LNCAP (cell line): Measurements from ENCODE around the gene ANKRD10.

Experiments used
- CTCF ChIP-seq: fragments of 450-650 bp; IDR thresholded peaks from 2 replicates; pipeline ENCODE4 v1.5.1; 2017; ENCODE audit warnings: mild to moderate bottlenecking

The ANKRD10 gene

DNA sequence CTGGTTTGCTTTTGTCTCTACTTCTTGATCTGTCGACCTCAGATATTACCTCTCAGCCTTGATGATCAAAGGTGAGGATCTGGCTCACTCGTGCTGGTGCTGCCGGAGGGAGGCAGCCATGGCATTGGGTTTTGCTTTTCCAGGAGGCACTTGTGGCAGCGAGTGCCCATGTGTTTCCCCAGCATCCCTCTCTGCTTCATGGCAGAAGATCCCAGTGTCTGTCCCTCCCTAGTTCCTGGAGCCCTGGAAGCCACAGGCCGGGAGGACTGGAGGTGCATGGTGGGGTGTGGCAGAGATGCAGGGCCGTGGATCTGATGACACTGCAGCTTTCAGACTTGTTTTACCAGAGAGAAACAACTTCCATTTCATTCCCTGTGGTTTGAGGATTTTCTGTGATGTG is 47.5 kb downstream of the ANKRD10 start:
- TF ChIP-seq CTCF, result no peak

DNA sequence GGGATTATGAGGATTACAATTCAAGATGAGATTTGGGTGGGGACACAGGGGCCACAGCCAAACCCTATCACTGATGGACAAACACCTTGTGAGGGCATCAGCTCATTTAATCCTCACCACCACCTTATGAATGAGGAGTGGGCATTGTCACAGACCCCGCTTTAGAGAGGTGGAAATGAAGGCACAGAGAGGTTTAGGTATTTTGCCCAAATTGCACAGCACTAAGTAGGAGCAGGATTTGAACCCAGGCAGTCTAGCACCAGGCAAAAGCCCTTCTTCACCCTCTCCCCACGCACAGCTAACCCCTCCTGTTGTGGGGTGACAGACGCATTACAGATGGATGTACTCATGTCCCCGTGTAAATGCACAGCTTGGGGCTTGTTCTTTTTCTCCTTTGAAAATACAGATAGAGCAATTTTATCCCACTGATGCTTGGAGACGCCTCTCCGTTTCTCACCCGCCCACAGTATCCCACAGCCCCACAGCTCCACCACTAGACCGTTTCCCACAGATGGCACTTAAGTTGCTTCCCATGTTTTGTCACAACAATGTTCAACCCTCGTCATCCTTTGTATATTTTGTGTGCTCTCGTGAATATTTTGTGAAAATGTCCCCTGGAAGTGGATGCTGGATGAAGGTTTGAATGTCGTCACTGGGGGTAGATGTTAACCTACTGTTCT is 48.2 kb downstream of the ANKRD10 start:
- TF ChIP-seq CTCF, result no peak

DNA sequence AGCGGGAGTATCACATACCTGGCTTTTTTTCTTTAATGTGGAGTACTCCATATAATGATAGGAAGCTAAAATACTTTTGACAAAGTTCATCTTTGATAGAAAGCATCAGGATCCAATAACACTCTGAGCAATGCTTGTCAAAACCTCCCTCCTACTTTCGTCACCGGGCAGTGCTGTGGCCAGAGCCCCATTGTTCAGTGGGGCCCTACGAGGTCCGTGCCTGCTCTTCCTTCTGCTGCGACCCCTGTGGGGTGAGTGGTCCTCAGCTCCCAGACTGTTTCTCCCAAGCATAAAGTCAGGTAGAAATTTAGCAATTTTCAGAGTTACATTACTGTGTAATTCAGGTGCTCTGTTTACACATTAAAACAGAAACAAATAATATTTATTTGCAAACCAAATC is 51.2 kb downstream of the ANKRD10 start:
- no peak for TF ChIP-seq CTCF

GRCh38 chr13:110860983-110861382 is 53.9 kb downstream of the ANKRD10 start:
- TF ChIP-seq CTCF, result no peak

DNA sequence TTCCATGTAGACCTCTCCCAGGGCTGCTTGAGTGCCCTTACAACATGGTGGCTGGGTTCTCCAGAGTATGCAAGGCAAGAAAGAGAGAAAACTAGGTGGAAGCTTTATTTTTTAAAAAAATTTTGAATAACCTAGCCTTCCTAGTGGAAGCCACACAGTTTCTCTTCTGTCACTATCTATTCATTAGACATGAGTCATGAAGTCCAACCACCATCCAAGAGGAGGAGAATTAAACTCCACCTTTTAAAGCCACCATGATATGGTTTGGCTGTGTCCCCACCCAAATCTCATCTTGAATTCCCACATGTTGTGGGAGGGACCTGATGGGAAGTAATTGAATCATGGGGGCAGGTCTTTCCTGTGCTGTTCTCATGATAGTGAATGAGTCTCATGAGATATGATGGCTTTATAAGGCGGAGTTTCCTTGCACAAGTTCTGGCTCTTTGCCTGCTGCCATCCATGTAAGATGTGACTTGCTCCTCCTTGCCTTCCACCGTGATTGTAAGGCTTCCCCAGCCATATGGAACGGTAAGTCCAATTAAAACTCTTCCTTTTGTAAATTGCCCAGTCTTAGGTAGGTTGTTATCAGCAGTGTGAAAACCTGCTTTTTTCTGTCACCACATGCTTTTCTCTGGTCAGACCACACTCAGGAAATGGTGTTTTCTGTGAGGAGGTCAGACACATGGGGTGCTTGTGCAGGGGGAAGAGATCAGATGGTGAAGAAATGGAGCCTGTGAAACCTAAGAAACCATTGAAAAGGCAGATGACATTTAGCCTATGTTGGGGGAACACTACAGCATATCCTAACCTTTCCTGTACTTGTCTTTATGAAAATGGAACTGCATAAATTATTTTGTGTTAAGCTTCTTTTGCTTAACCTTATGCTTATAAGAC is 57.7 kb downstream of the ANKRD10 start:
- TF ChIP-seq CTCF, result no peak

GRCh38 chr13:110855363-110855762 is 59.5 kb downstream of the ANKRD10 start:
- no peak for TF ChIP-seq CTCF

DNA sequence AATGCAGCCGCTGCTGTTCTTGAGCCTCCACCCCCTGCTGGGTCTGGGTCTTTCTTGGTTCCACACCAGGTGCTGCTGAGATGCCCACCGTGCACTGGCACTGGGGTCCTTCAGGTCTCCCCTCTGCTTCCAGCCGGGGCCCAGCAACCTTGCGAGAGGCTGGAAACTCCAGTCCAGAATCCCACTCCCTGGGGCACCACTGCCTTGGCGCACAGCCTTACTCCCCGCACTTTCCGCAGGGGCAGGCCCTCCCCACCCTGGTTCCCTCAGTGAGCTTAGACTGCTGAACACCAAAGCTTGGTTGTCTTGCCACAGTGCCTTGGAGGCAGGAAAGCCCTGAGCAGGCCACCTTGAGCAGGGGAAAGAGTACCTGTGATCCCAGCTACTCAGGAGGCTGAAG is 60.0 kb downstream of the ANKRD10 start:
- no peak for TF ChIP-seq CTCF
